LNCAP (cell line): Measurements from ENCODE around the gene PKP1.

Source experiments
- CTCF ChIP-seq: fragments of 450-650 bp; IDR thresholded peaks from 2 replicates; pipeline ENCODE4 v1.5.1; 2017; ENCODE audit warnings: mild to moderate bottlenecking

PKP1 gene

GRCh38 chr1:201363467-201363866 is 80.2 kb downstream of the PKP1 start:
- TF ChIP-seq CTCF: no peak

GRCh38 chr1:201364808-201365105 is 81.5 kb downstream of the PKP1 start:
- TF ChIP-seq CTCF: no peak

GRCh38 chr1:201365251-201365650 is 81.9 kb downstream of the PKP1 start:
- no peak for TF ChIP-seq CTCF

GRCh38 chr1:201366696-201367095 is 83.4 kb downstream of the PKP1 start:
- no peak for TF ChIP-seq CTCF

- TF ChIP-seq CTCF: no peak
Observed at GRCh38 chr1:201369209-201369608, 85.9 kb downstream of the PKP1 start.

- TF ChIP-seq CTCF: no peak
Observed at GRCh38 chr1:201370500-201370899, 87.2 kb downstream of the PKP1 start.

- no peak for TF ChIP-seq CTCF
Observed at GRCh38 chr1:201371276-201371675, 88.0 kb downstream of the PKP1 start.

- TF ChIP-seq CTCF: no peak
Observed at GRCh38 chr1:201371792-201372191, 88.5 kb downstream of the PKP1 start.
